ENCODE data around the gene FEZF1.

DNA sequence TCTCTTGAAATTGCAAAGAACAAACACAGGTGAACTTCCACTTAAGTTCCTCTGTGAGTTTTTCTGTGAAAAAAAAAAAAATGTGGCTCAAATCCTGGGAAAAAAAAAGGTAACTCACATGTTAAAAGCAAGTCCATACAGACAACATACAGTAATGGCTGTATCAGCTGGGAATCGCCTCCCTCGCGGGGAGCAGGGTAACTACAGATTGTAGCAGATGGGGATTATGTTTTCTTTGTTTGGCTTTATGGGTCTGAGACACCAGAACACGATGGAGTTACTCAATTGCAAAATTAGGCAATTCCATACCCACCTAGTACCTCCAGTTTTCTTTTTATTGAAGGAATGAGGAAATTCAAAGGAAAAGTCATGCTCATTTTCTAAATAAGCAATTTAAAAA, 42.3 kb downstream of the FEZF1 start:
- TF ChIP-seq POLR2AphosphoS5 (IDR thresholded peaks at IDR 0.05; ENCODE audit: low read length): no peak
- TF ChIP-seq, protein P1, sequence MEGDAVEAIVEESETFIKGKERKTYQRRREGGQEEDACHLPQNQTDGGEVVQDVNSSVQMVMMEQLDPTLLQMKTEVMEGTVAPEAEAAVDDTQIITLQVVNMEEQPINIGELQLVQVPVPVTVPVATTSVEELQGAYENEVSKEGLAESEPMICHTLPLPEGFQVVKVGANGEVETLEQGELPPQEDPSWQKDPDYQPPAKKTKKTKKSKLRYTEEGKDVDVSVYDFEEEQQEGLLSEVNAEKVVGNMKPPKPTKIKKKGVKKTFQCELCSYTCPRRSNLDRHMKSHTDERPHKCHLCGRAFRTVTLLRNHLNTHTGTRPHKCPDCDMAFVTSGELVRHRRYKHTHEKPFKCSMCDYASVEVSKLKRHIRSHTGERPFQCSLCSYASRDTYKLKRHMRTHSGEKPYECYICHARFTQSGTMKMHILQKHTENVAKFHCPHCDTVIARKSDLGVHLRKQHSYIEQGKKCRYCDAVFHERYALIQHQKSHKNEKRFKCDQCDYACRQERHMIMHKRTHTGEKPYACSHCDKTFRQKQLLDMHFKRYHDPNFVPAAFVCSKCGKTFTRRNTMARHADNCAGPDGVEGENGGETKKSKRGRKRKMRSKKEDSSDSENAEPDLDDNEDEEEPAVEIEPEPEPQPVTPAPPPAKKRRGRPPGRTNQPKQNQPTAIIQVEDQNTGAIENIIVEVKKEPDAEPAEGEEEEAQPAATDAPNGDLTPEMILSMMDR (IDR thresholded peaks at IDR 0.05 in 2 of 3, conservative IDR thresholded peaks at IDR 0.05 in 1 of 3; ENCODE audit: control insufficient read depth in 2 of 3, extremely low read depth in 1 of 3, insufficient read depth in 1 of 3, low read depth in 3 of 3, low read length in 3 of 3): no peak

Data from GM12878 (cell line).